Nephron (organoid): Measurements from ENCODE around the gene GPR39.

ENCODE experiments used
- H3K27ac Mint-ChIP-seq, 3 experiments: 2 replicates each; pipeline ENCODE4 v1.8.0; 2020; ENCODE audit warnings: mixed read lengths in 3 of 3, mild to moderate bottlenecking in 2 of 3, moderate library complexity in 1 of 3
- H3K27me3 Mint-ChIP-seq: 2 replicates; pipeline ENCODE4 v1.8.0; 2021; ENCODE audit warnings: low read depth, mild to moderate bottlenecking, moderate library complexity, mixed read lengths
- H3K36me3 Mint-ChIP-seq: 2 replicates; pipeline ENCODE4 v1.8.0; 2020; ENCODE audit warnings: low read depth, mixed read lengths
- H3K4me1 Mint-ChIP-seq: 2 replicates; pipeline ENCODE4 v1.8.0; 2020; ENCODE audit warnings: mixed read lengths
- H3K4me3 Mint-ChIP-seq, 3 experiments: 2 replicates each; pipeline ENCODE4 v1.8.0; 2020; ENCODE audit warnings: mild to moderate bottlenecking in 3 of 3, mixed read lengths in 3 of 3, moderate library complexity in 2 of 3
- H3K9me3 Mint-ChIP-seq: 2 replicates; pipeline ENCODE4 v1.8.0; 2020; ENCODE audit warnings: mixed read lengths
- TF ChIP-seq, protein P1 (sequence below), 3 experiments: fragments of 200-600 bp; sonication (generic); IDR thresholded peaks; one replicate each; pipeline ENCODE4 v1.5.0; 2021; ENCODE audit warnings: antibody characterized with exemption in 3 of 3; ENCODE audit not compliant: unreplicated experiment in 3 of 3

The GPR39 gene

DNA sequence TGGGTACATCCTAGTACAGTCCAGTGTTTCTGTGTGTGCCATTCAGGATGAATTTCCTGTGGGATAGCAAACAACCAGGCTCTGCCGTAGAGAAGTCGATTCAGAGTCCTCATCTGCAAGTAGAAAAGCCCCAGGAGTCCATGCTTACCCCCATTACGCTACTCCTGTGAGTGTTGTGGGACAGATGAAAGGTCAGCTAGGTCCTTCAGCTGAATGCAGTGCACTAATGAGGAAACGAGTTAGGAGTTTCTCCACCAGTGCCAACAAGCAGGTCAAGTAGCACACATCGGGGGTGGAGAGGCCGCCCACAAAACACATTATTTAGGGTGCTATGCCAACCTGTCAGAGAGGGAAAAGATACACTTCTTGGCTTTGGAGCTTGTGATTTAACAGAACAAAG is 2.5 kb upstream of the GPR39 start:
- TF ChIP-seq, protein P1, sequence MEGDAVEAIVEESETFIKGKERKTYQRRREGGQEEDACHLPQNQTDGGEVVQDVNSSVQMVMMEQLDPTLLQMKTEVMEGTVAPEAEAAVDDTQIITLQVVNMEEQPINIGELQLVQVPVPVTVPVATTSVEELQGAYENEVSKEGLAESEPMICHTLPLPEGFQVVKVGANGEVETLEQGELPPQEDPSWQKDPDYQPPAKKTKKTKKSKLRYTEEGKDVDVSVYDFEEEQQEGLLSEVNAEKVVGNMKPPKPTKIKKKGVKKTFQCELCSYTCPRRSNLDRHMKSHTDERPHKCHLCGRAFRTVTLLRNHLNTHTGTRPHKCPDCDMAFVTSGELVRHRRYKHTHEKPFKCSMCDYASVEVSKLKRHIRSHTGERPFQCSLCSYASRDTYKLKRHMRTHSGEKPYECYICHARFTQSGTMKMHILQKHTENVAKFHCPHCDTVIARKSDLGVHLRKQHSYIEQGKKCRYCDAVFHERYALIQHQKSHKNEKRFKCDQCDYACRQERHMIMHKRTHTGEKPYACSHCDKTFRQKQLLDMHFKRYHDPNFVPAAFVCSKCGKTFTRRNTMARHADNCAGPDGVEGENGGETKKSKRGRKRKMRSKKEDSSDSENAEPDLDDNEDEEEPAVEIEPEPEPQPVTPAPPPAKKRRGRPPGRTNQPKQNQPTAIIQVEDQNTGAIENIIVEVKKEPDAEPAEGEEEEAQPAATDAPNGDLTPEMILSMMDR (IDR thresholded peaks at IDR 0.05; ENCODE audit: unreplicated experiment in 3 of 3): no peak

DNA sequence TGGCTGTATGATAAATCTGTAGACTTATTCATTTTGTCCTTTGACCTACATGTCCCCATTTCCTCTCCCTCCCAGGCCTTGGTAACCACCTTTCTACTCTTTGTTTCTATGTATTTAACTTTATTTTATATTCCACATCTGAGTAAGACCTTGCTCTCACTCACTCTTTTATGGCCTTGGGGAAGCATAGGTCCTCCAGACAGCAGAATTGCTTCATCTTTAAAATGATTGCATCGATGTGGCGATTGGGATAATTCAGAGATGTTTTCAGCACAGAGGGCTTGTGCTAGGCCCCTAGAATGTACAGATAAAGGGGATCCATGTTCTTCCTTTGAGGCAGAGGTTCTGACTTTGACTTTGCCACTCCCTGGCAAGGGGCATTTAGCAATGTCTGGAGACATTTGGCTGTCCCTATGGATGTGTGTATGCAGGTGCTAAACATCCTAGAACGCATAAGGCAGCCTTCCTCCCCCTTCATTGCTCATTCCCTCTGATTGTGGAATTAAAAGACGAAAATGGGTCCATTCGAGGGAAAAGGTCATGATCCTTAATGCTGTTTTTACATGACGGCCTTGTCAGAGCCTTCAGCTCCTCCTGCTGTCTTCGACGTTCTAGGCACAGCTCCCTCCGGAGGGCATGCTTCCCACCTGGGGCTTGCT is 1.2 kb upstream of the GPR39 start:
- no peaks in the 10 kb centered on the region for H3K36me3 Mint-ChIP-seq
- no peaks in the 10 kb centered on the region for H3K9me3 Mint-ChIP-seq
- TF ChIP-seq, protein P1 (IDR thresholded peaks at IDR 0.05; ENCODE audit: unreplicated experiment in 3 of 3): no peak
- peak overlapping the region; percentile 22 to 77 (median 32) for H3K27ac Mint-ChIP-seq
- H3K27me3 Mint-ChIP-seq: peaks cover 62% of the 10 kb centered on the region
- peak overlapping the region; percentile 83 to 87 (median 86) for H3K4me3 Mint-ChIP-seq
- H3K4me1 Mint-ChIP-seq: peaks cover 13% of the 10 kb centered on the region

More for the DNA sequence above, 2.5 kb upstream of the GPR39 start:
- H3K4me3 Mint-ChIP-seq: peak overlapping the region; percentile 30 to 61 (median 60)
- peaks cover 52% of the 10 kb centered on the region for H3K27me3 Mint-ChIP-seq
- peaks cover 13% of the 10 kb centered on the region for H3K4me1 Mint-ChIP-seq
- no peaks in the 10 kb centered on the region for H3K36me3 Mint-ChIP-seq
- H3K9me3 Mint-ChIP-seq: no peaks in the 10 kb centered on the region
- no peak overlapping the region for H3K27ac Mint-ChIP-seq

DNA sequence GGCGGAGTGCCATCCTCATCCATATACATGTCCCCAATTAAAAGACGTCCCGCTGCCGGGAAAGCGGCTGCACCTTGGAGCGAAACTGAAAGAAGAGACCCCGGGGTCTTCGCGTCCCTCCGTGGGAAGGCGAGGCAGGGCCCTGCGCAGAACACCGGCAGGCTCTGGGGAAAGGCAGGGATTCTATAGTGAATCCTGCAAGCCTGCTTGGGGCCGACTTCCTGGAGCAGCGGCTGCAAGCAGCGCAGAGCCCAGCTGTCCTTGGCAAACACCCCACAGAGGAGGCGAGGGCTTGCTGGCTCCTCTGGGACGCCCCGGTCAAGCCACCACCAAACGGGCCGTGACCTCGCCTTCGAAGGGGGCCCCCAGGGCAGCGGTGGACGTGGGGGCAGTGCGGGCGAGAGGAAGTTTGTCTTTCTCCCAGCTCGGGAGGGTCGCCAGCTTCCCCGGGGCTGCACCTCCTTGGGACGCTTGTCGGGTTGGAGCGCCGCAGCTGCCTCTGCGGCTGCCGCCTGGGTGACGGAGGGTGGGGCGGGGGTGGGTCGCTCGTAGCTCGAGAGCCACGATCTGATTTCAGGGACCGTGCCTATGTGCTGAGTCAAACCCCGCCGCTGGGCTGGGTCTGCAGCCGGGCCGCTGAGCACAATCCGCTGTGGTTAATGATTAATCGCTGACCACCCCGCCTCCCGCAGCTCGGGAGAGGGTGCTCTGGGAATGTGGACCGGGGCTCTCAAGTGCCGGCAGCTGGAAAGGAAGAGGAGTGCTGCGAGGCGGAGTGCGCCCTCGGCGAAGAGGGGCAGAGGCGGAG is 486 bp upstream of the GPR39 start:
- peaks cover 62% of the 10 kb centered on the region for H3K27me3 Mint-ChIP-seq
- TF ChIP-seq, protein P1 (IDR thresholded peaks at IDR 0.05; ENCODE audit: unreplicated experiment in 3 of 3): no peak
- no peaks in the 10 kb centered on the region for H3K36me3 Mint-ChIP-seq
- H3K9me3 Mint-ChIP-seq: no peaks in the 10 kb centered on the region
- peaks cover 13% of the 10 kb centered on the region for H3K4me1 Mint-ChIP-seq
- peak overlapping the region; percentile 32 to 77 (median 35) for H3K27ac Mint-ChIP-seq
- peak overlapping the region; percentile 83 to 87 (median 86) for H3K4me3 Mint-ChIP-seq

DNA sequence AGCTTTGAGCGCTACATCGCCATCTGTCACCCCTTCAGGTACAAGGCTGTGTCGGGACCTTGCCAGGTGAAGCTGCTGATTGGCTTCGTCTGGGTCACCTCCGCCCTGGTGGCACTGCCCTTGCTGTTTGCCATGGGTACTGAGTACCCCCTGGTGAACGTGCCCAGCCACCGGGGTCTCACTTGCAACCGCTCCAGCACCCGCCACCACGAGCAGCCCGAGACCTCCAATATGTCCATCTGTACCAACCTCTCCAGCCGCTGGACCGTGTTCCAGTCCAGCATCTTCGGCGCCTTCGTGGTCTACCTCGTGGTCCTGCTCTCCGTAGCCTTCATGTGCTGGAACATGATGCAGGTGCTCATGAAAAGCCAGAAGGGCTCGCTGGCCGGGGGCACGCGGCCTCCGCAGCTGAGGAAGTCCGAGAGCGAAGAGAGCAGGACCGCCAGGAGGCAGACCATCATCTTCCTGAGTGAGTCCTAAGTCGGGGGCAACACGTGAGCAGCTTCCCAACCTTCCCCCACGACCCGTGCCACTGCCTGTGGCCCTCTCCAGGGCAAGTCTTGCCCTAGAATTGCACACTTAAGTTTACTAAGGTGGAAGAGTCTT is 928 bp downstream of the GPR39 start:
- Mint-ChIP-seq H3K4me1 (peaks cover 13% of the 10 kb centered on the region), H3K4me3 (peak overlapping the region; percentile 52 to 83 (median 66)), H3K27ac (no peak overlapping the region), H3K36me3 (no peaks in the 10 kb centered on the region), H3K27me3 (peaks cover 62% of the 10 kb centered on the region), H3K9me3 (no peaks in the 10 kb centered on the region)
- TF ChIP-seq, protein P1 (IDR thresholded peaks at IDR 0.05; ENCODE audit: unreplicated experiment in 3 of 3): no peak

DNA sequence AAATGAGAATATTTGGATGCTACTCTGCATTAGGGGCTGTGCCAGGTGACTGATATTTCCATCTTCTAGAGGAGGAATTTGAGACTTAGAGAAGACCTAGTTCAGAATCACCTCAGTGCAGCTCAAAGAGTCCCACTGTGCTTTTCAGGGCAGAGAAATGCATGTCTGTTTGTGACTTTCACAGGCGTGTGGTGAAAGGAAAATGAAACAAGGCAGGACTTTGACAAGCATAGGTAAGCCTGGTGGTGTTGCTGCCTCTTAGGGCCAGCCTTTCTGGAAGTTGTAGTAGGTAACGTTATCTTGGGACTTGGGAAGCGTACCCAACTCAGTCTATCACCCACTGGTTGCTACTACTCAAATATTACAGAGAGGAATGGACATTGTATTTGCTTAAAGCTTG is 2.6 kb downstream of the GPR39 start:
- H3K9me3 Mint-ChIP-seq: no peaks in the 10 kb centered on the region
- TF ChIP-seq, protein P1 (IDR thresholded peaks at IDR 0.05; ENCODE audit: unreplicated experiment in 3 of 3): no peak
- peaks cover 55% of the 10 kb centered on the region for H3K27me3 Mint-ChIP-seq
- H3K4me1 Mint-ChIP-seq: peaks cover 10% of the 10 kb centered on the region
- H3K4me3 Mint-ChIP-seq: no peak overlapping the region
- no peaks in the 10 kb centered on the region for H3K36me3 Mint-ChIP-seq
- H3K27ac Mint-ChIP-seq: no peak overlapping the region
